Ishikawa (cell line): Measurements from ENCODE around the gene MFAP3L.

Source experiments
- CEBPB ChIP-seq: IDR thresholded peaks from 2 replicates; pipeline ENCODE4 v1.6.1; 2012
- CREB1 ChIP-seq: IDR thresholded peaks from 2 replicates; pipeline ENCODE4 v1.6.1; 2012; ENCODE audit warnings: low read depth
- EGR1 ChIP-seq: IDR thresholded peaks from 2 replicates; pipeline ENCODE4 v1.6.1; 2012
- EP300 ChIP-seq: IDR thresholded peaks from 2 replicates; pipeline ENCODE4 v1.6.1; 2012; ENCODE audit warnings: borderline replicate concordance
- FOXM1 ChIP-seq: IDR thresholded peaks from 2 replicates; pipeline ENCODE4 v1.6.1; 2012; ENCODE audit warnings: low read depth, borderline replicate concordance
- NFIC ChIP-seq: IDR thresholded peaks from 2 replicates; pipeline ENCODE4 v1.6.1; 2012
- RAD21 ChIP-seq: IDR thresholded peaks from 2 replicates; pipeline ENCODE4 v1.6.1; 2012; ENCODE audit warnings: low read depth
- TAF1 ChIP-seq: IDR thresholded peaks from 2 replicates; pipeline ENCODE4 v1.6.1; 2012; ENCODE audit warnings: low read depth, mild to moderate bottlenecking
- TCF12 ChIP-seq: IDR thresholded peaks from 2 replicates; pipeline ENCODE4 v1.6.1; 2012; ENCODE audit warnings: low read depth
- TEAD4 ChIP-seq: IDR thresholded peaks from 2 replicates; pipeline ENCODE4 v1.6.1; 2012
- YY1 ChIP-seq: IDR thresholded peaks from 2 replicates; pipeline ENCODE4 v1.6.1; 2012; ENCODE audit warnings: low read depth
- ZBTB7A ChIP-seq: IDR thresholded peaks from 2 replicates; pipeline ENCODE4 v1.6.1; 2012; ENCODE audit warnings: low read depth
- TF ChIP-seq, protein P1 (sequence below): IDR thresholded peaks from 2 replicates; pipeline ENCODE4 v1.6.1; 2012
- TF ChIP-seq, protein P2 (sequence below): IDR thresholded peaks from 2 replicates; pipeline ENCODE4 v1.6.1; 2012; ENCODE audit warnings: low read depth, mild to moderate bottlenecking
- TF ChIP-seq, protein P3 (sequence below): IDR thresholded peaks from 2 replicates; pipeline ENCODE4 v1.6.1; 2012

Gene MFAP3L

DNA sequence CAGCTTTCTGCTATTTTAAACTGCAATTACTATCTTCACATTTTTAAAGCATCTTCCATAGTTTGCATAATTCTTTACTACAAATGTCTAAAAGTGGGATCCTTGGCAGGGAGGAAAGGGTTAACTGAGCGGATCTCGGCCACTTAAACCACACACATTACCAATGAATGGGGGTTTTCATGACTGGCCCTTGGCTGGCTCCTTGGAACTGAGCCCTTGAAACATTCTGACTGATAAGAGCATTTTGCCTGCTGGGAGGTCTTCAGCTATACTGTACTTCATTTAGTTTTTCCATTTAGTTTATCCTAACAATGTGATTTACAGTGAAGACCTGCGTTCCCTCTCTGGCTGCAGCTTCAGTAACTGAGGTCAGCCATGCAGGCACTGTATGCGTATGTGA, 31.7 kb upstream of the MFAP3L start:
- TF ChIP-seq EP300 = no peak

DNA sequence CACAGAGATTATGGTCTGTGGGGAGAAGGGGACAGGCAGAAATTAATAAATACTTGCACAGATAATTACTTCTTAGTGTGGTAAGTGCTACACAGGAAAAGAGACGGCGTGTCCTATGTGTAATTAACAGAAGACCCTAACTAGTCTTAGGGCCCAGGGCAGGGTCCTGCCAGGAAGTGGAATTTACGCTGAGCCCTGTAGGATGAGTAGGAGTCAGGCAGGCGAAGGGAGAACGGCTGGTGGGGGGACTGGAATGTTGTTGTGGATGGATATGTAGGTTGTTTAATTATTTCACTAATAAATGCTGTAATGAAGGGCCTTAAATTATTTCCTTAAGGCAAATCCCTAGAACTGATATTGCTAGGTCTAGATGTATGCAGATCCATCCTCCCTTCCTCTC, 26.7 kb upstream of the MFAP3L start:
- TF ChIP-seq ZBTB7A (no peak), RAD21 (no peak), TAF1 (no peak), NFIC (no peak), EP300 (no peak), FOXM1 (no peak), EGR1 (no peak), CEBPB (no peak), TEAD4 (no peak), YY1 (no peak)
- TF ChIP-seq, protein P1, sequence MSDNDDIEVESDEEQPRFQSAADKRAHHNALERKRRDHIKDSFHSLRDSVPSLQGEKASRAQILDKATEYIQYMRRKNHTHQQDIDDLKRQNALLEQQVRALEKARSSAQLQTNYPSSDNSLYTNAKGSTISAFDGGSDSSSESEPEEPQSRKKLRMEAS = no peak
- TF ChIP-seq, protein P2, sequence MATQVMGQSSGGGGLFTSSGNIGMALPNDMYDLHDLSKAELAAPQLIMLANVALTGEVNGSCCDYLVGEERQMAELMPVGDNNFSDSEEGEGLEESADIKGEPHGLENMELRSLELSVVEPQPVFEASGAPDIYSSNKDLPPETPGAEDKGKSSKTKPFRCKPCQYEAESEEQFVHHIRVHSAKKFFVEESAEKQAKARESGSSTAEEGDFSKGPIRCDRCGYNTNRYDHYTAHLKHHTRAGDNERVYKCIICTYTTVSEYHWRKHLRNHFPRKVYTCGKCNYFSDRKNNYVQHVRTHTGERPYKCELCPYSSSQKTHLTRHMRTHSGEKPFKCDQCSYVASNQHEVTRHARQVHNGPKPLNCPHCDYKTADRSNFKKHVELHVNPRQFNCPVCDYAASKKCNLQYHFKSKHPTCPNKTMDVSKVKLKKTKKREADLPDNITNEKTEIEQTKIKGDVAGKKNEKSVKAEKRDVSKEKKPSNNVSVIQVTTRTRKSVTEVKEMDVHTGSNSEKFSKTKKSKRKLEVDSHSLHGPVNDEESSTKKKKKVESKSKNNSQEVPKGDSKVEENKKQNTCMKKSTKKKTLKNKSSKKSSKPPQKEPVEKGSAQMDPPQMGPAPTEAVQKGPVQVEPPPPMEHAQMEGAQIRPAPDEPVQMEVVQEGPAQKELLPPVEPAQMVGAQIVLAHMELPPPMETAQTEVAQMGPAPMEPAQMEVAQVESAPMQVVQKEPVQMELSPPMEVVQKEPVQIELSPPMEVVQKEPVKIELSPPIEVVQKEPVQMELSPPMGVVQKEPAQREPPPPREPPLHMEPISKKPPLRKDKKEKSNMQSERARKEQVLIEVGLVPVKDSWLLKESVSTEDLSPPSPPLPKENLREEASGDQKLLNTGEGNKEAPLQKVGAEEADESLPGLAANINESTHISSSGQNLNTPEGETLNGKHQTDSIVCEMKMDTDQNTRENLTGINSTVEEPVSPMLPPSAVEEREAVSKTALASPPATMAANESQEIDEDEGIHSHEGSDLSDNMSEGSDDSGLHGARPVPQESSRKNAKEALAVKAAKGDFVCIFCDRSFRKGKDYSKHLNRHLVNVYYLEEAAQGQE = no peak
- TF ChIP-seq, protein P3, sequence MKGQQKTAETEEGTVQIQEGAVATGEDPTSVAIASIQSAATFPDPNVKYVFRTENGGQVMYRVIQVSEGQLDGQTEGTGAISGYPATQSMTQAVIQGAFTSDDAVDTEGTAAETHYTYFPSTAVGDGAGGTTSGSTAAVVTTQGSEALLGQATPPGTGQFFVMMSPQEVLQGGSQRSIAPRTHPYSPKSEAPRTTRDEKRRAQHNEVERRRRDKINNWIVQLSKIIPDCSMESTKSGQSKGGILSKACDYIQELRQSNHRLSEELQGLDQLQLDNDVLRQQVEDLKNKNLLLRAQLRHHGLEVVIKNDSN = no peak

DNA sequence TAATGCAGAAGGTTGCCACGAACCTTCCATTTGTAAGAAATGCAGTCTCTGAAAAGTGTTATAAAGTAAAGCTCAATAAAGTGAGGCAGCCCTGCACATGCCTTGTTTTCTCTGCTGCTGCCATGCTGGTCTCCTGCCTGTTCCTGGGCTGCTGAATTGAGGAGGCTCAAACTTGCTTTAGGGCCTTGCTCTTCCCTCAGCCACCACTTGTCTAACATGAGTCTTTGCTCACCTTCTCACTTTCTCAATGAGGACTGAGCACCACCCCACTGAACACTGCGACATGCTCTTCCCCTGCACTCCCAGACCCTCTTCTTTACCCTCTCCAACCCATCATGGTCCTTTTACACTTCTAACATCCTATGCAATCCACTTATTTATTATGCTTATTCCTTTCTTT, 25.2 kb upstream of the MFAP3L start:
- TF ChIP-seq TAF1 (no peak), CEBPB (no peak), TEAD4 (no peak), EGR1 (no peak), RAD21 (no peak), ZBTB7A (no peak), EP300 (no peak), YY1 (no peak), CREB1 (no peak), FOXM1 (no peak), TCF12 (no peak), NFIC (no peak)
- TF ChIP-seq, protein P1 = no peak
- TF ChIP-seq, protein P3 = no peak
- TF ChIP-seq, protein P2 = no peak

DNA sequence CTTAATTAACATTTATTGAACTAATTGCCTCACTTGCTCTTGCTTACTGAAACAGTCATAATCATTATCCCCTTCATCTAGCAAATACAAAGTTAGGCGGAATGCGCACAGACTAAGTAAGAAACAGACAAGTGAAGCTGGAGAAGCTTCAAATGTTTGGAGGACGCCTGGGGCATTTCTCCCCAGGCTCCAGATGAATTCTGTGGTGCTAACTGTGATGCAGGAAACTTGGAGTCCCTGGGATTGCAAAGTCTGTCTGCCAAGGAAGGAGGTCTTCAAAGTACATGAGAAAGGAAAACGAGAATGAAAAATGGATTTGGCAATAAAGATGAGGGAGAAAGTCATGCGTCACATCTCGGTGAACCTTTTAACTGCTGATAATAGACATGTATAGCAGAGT, 23.6 kb upstream of the MFAP3L start:
- TF ChIP-seq ZBTB7A (no peak), TAF1 (no peak)

DNA sequence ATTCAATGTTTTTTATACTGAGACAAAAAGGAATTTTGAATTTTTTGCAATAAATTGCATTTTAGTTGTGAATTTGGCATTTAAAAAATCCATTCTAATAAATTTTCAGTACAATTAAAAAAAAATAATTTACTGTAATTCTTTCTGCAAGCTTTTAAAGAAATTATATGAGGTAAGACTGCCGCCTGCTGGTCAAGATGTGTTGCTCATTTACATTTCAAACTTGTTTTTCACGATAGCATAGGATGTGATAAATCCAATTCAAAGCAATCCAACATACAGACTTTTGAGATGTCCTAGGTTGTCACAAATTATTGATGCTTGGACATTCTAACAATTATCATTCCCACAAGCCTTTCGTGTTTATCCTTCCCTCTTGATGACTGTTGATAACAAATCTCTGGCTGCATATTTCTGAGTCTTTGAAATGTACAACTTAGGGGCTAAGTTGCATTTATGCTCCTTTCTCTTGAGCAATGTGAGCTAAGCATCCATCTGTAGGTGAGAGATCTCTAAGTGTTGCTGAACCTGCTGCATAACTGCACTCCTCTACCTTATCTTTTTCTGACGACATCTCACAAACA, 21.7 kb upstream of the MFAP3L start:
- TF ChIP-seq, protein P1 = no peak
- TF ChIP-seq RAD21 (peak; percentile 89), TAF1 (no peak), CREB1 (no peak), ZBTB7A (no peak), EP300 (no peak), YY1 (no peak)

DNA sequence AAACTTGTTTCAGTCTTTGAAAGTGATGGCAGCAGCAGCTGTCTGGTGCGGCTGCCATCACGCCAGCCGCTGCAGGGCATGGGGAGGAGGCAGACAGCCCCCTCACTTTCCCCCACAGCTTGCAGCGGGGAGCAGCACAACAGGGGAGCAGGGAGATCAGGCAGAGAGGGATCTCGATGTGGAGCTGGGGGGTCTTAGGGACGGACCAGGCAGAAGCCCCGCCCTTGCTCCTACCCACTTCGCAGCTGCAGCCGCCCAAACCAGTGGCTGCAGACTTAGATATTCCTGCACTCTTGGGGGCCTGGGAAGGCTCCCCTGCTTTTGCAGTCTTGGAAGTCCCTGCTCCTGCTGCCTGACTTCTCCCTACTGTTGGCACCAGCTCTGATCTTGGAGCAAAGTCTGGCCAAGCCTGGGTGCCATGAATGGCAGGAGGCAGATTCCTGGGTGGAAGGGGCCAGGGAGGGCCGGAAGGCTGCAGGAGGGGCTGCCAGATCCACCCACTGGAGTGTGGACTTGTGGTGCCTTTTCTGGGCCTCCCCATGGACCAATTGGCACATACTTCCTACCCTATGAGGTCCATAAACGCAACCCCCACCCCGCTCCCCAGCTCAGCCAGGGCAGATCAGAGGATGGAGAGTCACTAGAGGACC, 14.0 kb upstream of the MFAP3L start:
- no peak for TF ChIP-seq RAD21
- no peak for TF ChIP-seq YY1

DNA sequence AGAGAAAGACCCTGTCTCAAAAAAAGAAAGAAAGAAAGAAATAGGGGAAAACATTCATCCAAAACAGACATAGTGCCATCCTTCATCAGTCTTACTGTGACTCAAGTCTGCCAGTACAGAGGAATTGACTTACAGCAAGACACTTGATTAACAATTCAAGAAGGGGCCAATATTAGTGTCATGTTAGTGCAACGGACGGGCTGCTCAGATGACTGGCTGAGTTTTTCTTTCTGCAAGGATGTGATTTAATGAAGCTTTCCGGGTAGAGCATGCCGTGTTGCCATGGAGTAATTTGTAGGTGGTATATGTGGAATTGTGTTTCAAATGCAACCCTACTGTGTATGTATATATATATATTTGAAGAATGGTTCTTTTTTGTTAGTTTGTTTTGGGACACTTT, 12.6 kb upstream of the MFAP3L start:
- no peak for TF ChIP-seq CREB1
- no peak for TF ChIP-seq YY1
- TF ChIP-seq, protein P1 = no peak
- no peak for TF ChIP-seq EP300
- TF ChIP-seq, protein P2 = no peak
- TF ChIP-seq FOXM1 = no peak
- no peak for TF ChIP-seq TEAD4
- no peak for TF ChIP-seq CEBPB
- no peak for TF ChIP-seq TCF12
- no peak for TF ChIP-seq ZBTB7A
- no peak for TF ChIP-seq EGR1
- no peak for TF ChIP-seq NFIC
- TF ChIP-seq, protein P3 = no peak
- TF ChIP-seq TAF1 = no peak
- TF ChIP-seq RAD21 = no peak
